GM11168 (cell line): ENCODE data around the gene BTD.

ENCODE experiments used
- in situ Hi-C: fragments of 300-500 bp; cut with MboI; formaldehyde crosslinking; loops from one replicate; pipeline ENCODE4 v1.12.0; 2022; ENCODE audit warnings: low sequenced_read_pairs; ENCODE audit not compliant: unreplicated experiment

Gene BTD

DNA sequence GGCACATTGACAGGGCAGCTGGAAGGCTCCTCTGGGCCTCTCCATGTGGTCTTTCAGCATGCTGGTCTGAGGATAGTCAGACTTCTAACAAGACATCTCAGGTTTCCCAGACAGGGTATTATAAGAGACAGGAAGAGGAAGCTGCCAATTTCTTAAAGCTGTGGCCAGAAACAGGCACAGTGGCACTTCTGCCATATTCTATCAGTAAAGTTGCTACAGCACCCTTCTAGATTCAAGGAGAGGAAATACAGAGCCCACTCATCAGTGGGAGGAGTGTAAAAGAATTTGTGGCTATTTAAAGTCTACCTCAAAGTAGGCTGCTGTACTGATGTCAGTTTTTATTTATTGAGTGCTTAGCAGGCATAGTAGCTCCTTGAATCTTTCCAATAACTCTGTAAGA lies 55.5 kb downstream of the BTD start:
- in situ Hi-C loops: no loop called here

DNA sequence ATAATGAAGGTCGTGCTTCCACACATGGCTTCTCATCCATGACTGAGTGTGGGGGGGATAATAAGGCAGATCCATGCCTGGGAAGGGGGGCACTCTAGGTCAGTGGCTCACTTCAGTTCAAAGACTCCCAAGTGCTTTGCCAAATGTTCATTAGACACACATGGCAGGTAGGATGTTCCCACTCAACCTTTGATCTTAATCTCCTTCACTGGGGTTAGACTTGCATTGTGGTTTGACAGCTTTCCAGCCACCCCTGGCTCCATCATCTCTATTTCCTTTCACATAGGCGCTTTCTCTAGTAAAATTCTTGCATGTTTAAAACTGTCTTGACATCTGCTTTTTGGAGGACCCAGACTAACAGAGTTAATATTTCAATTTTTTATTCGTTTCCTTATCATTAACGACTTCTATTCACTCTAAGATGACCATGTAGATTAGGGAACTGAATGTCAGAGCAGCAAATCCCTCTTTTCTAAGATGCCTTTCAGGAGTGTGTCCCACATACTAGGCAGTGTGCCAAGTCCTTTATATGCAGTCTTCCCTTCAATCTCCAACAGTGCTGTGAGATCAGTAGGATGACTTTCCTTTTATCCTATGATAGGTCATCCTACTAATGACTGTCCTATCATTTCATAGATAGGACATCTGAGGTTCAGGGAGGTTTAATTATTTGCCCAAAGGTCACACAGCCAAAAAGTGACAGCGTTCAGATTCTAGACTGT lies 57.9 kb downstream of the BTD start:
- in situ Hi-C loops: no loop called here

DNA sequence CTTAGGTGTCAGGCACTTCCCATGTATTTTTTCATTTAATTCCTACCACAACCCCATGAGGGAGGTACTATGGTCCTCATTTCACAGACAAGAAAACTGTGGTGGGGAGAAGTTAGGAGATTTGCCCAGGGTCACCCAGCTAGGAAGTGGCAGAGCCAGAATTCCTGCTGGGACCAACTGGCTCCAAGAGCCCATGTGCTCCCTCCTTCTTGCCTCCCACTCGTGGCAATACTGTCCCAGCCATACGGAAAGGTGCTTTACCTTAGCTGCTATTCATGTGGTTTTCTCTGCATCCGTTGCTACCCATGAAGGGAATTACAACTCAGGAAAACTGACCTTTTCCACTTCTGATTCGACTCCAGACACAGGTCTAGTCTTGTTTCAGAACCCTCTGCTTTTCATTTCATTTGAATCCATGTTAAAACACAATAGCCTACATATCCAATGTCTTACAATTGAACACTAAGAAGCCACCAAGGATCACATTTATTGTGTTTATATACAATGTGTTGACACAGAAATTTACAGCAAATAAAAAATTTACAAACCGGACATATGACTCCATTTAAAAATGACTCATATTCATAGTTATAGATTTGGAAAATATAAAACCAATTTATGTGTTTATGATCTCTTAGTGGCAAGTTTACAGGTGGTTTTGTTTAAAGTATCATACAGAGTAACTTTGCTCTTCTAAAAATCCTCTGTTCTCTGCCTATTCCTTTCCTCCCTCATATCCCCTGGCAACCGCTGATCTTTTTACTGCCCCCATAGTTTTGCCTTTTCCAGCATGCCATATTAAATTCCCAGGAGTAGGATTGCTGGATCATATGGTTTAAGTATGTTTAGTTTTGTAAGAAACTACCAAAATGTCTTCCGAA lies 58.8 kb downstream of the BTD start:
- in situ Hi-C loops: no loop called here

DNA sequence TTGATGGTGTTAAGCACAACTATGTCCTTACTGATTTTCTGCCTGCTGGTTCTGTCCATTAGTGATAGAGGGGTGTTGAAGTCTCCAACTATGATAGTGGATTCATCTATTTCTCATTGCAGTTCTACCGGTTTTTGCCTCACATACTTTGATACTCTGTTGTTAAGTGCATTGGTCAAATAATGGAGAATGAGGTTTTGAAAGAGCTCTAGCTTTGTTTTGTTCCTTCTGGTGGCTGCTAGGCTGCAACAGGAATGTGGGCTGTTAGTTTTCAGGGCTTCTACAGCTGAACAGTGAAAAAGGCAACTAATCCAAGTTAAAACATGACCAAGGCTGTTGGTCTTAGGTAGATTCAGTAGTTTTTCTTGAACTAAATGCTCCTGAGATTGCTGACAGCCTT lies 62.6 kb downstream of the BTD start:
- in situ Hi-C loops: no loop called here

DNA sequence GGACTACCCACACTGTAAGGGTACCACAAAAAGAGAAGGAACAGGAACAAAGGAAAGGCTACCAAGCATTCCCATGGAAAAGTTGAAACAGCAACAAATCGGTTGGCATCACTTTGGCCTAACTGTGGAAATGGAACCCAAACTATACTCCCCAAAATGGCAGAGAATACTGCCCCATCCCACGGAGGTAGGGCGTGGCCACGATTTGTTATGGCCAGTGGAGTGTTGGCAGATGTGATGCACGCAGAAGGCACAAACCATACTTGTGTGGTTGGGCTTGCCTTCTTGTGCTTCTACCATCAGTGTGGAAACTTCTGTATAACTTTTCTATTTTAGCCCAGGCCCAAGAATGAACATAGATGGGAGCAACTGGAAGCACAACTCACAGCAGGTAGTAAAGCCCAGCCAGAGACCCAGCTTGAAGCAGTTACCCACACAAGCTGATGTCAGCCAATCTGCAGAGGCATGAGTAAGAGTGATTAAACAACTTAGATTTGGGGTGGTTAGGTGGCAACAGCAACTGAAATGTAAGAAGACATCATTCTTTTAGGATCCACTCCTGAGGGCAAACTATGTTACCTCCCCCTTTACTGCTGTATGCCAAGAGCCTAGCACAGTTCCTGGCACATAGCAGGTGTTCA lies 64.1 kb downstream of the BTD start:
- in situ Hi-C loops: no loop called here

DNA sequence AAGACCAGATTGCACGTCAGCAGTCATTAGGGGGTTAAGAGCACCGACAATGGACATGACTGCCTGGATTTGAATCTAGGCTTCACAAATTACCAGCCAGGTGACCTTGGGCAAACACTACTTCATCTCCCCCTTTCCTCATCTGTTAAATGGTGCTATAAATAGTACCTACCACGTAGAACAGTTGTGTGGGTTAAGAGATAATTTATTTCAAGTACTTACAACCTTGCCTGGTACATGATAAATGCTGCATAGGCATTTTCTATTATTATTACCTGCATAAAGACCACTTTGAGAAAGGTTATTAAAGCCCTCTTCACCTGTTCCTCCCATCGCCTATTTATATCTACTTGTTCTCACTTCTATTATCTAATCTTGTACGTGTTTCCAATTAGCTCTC lies 64.7 kb downstream of the BTD start:
- in situ Hi-C loops: no loop called here

DNA sequence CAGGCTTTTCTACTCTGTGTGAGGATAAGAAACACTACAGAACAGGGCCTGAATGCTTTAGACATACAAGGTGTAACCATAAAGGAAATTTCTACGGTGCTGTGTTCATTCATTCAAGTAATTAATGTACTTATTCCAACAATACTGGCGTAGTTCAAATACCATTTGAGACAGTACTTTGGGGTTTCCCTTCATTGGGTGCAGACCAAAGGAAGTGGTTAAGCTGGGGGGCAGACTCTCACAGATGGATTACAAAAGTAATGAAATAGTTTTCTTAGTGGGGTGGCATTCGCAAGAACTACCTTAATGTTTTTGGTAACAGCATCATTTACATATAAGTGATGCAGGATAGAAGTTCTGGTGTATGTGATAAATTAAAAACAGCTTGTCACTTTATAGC lies 65.9 kb downstream of the BTD start:
- in situ Hi-C loops: no loop called here

DNA sequence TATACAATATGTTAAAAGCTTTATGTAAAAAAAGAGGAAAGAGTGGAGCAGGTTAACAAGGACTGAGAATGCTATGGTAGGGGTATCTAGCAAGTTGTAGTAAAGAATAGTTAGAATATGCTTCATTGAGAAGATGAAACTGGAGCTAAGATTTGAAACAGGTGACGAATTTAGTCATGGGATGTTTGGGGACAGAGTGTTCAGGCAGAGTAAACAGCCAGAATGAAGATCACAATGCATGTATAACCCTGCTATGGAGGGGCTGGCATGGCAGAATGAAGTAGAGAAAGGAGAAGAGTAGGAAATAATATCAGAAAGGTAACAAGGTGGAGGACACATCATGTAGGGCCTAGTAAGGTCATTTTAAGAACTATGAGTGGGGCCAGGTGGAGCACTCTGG lies 72.0 kb downstream of the BTD start:
- in situ Hi-C loops: no loop called here

DNA sequence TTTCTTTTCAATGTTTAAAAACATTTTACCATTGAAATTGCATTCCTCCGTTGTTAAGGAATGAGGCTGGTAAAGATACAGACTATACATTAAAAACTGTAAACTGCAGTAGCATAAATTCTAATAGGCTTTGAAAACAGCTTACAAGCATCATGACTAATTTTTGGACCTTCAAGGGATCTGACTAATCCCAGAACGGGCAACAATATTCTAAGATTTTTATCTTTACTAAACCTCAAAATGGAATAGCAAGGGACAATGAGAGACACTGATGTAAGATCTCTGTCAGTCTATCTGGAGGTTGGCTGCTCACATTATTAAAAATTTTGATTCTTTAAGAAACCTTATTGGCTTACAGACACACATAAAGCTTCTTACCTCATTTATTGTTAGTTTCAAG lies 74.7 kb downstream of the BTD start:
- in situ Hi-C loops: no loop called here

DNA sequence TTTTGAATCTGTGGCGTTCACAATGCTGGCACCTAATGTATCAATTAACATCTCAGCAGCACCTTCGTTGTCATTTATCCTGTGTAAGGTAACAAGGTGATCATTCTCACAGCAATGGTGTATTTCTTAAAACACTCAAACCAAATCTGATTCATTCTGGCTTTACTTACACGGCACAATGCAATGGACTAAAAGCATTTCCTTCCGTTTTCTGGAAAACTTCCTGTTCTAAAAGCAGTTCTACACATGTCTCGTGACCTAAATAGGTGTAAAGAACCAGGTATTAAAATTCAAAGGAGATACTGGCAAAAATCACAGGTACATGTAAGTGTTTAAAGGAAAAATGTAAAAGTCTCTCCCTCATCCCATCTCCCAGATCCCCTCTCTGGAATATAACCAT lies 77.8 kb downstream of the BTD start:
- in situ Hi-C loops: no loop called here

DNA sequence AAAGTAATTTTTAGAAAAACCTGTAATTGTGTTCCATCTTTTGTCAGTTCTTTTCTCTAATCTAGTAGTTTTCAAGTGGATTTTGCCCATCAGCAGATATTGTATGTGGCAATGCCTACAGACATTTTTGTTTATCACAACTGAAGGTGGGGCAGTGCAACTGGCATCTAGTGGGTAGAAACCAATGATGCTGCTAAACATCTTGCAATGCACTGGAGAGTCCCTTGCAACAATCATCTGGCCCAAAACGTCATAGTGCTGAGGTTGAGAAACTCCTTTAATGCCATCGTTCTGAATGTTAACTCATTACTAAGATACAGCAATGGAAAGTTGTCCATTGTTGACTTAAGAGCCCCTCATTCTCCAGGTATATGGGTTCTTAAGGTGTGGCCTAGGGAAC lies 80.1 kb downstream of the BTD start:
- in situ Hi-C loops: no loop called here

DNA sequence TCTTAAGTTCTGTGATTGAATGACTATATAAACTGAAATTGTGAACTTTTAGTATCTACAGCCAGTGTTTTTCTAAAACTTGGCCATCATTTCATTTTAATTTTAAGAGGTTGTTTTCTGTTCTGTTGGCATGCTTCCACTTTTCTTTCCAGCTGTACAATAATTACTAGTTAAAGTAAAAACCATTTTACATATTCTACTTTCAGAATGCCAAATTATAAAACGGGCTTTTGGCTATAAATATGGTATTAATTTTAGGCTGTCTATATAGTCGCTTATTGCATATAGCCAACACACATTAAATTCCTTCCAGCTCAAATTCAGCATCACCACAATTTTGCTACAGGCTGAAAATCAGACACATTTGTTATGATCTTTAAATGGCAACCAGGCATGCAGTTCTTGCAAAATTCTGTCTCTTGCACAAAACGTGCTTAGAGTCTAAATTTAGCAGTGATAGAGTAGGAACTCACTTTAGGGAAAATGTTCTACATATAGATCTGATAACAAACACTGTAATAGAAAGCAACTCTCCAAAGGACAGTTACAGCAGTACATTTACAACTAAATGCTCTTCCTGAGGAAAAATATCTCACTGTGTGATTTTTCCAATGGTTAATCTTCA lies 81.1 kb downstream of the BTD start:
- in situ Hi-C loops: no loop called here

DNA sequence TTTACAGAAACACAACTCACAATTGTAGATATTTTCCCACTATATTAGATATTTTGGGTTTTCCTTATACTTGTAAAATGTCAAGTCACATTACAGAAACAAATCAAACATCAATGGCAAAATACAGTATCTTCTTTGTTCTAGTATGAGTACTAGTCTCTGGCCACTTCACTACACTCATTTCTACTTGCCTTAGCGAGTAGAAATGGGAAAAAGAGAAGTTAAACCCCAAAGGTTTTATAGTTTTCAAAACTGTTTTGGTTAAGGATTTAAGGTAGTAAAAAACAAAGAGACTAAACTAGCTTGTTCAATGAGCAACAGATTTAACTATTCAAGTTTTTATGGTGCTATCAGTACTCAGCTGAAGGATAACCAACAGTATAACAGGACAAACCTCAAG lies 81.7 kb downstream of the BTD start:
- in situ Hi-C loops: no loop called here

DNA sequence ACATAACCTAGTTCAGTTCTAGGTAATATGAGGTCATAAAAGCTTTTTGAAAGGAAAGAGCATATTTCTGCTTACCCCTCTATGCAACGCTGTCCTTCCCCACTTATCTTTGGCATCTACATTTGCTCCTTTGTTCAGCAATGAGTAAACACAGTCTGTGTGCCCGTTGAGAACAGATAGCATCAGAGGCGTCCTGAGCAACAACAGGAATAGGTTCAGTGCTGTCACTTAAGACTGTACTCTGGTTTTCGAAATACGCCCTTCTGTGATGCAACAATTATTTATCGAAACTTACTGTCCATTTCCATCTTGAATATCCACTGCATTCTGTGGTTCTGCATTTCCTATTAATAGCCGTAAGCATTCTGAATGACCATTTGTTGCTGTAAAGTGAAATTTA lies 84.4 kb downstream of the BTD start:
- in situ Hi-C loops: no loop called here

DNA sequence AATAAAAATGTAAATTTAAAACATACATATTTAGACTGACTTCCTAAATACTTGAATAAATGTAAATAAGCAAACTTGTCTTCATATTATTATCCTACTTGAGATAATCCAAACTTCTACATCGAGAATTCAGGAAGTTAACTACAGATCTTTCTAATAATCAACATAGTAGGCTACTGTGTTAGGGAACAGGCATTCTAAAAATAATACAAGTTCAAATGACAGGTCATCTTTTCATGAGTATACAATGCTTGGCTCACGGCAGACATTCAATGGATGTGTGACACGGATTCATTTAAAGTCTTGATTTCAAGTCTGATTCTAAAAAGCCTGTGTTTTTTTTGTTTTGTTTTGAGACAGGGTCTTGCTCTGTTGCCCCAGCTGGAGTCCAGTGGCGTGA lies 88.7 kb downstream of the BTD start:
- in situ Hi-C loops: no loop called here

DNA sequence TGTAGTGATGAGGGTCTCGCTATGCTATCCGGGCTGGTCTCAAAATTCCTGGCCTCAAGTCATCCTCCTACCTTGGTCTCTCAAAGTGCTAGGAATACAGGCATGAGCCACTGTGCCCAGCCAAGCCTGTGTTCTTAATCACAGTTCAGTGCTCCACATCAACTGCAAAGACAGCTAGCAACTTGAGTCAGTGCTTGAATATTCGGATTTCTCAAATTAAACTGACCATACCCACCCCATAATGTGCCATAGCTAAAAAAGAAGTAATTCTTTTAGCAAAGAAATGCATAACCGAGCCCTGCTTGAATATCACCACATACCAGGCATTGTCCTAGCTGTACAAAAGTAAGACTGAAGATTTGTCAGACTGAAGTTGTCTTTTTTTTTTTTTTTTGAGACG lies 89.2 kb downstream of the BTD start:
- in situ Hi-C loops: no loop called here

DNA sequence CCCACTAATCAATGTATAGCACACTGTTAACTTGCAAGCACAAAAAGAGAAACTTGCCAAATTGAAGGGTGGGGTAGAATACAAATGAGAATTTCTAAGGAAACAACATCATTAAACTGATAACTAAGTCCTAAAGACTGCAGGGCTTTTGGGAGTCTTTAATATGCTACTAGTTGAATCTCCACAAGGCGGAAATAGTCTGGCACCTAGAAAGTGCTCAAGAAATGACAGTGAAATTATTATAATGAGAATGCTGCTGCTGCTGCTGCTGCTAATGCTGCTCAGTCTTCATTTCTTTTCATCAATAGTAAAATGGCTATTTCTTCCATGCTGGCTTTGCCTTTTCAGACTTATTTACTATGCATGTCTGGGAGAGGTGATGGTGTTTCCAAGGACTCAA lies 91.8 kb downstream of the BTD start:
- in situ Hi-C loops: no loop called here

DNA sequence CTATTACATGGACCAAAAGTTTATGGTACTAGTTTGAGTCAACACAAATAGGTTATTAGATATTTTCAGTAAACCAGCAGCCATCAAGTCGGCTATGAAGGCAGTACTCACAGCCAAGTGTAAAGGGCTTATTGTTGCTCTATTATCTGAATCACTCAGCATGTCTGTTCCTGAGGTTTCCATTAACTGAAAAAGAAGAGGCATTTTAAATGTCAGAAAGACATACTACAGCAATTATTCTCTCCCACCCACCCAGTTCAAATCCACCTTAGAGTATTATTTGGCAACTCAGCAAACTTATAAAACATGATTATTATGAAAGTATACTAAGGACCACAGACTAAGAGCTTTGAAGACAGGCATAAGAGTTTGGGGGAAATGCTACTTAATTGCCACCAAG lies 93.1 kb downstream of the BTD start:
- in situ Hi-C loops: no loop called here
